C4-2B (cell line): ENCODE results near the gene ZNF677.

ENCODE experiments used
- ZFX ChIP-seq: fragments of 450-650 bp; IDR thresholded peaks from 2 replicates; pipeline ENCODE4 v1.6.1; 2017
- TF ChIP-seq, protein P1 (sequence below): fragments of 450-650 bp; conservative IDR thresholded peaks from 2 replicates; pipeline ENCODE4 v1.5.1; 2017; ENCODE audit warnings: mild to moderate bottlenecking

DNA sequence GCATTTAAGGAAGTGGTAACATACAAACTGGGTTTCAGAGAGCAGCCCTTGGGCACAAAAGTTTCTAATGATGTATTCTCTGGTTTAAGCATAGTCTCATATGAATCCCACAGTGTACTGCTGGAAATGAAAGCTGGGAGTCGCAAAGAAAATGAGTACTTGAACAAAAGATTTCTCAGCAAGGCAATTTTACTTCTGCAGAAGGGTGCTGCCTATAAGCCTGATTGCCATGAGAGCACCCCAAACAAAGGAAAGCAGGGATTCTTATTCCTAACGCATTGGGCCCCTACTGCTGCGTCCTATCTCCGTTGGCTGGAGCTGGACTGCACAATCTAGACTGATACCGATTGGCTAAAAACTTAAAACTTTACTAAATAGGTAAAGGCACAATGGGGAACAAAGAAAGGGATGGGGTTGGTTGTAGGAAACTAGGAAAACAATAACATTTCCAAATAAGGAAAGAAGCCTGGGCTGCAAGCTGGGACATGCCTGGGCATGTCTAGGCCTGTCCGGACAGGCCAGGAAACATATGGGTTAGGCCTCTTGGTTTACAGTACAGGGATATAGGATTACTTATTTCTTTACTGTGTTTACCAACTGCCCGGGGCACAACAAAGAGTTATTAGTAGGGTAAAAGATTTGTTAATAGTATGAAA, 40.2 kb upstream of the ZNF677 start:
- TF ChIP-seq, protein P1, sequence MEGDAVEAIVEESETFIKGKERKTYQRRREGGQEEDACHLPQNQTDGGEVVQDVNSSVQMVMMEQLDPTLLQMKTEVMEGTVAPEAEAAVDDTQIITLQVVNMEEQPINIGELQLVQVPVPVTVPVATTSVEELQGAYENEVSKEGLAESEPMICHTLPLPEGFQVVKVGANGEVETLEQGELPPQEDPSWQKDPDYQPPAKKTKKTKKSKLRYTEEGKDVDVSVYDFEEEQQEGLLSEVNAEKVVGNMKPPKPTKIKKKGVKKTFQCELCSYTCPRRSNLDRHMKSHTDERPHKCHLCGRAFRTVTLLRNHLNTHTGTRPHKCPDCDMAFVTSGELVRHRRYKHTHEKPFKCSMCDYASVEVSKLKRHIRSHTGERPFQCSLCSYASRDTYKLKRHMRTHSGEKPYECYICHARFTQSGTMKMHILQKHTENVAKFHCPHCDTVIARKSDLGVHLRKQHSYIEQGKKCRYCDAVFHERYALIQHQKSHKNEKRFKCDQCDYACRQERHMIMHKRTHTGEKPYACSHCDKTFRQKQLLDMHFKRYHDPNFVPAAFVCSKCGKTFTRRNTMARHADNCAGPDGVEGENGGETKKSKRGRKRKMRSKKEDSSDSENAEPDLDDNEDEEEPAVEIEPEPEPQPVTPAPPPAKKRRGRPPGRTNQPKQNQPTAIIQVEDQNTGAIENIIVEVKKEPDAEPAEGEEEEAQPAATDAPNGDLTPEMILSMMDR: no peak
- no peak for TF ChIP-seq ZFX
